ENCODE data around the gene PGLYRP3.

DNA sequence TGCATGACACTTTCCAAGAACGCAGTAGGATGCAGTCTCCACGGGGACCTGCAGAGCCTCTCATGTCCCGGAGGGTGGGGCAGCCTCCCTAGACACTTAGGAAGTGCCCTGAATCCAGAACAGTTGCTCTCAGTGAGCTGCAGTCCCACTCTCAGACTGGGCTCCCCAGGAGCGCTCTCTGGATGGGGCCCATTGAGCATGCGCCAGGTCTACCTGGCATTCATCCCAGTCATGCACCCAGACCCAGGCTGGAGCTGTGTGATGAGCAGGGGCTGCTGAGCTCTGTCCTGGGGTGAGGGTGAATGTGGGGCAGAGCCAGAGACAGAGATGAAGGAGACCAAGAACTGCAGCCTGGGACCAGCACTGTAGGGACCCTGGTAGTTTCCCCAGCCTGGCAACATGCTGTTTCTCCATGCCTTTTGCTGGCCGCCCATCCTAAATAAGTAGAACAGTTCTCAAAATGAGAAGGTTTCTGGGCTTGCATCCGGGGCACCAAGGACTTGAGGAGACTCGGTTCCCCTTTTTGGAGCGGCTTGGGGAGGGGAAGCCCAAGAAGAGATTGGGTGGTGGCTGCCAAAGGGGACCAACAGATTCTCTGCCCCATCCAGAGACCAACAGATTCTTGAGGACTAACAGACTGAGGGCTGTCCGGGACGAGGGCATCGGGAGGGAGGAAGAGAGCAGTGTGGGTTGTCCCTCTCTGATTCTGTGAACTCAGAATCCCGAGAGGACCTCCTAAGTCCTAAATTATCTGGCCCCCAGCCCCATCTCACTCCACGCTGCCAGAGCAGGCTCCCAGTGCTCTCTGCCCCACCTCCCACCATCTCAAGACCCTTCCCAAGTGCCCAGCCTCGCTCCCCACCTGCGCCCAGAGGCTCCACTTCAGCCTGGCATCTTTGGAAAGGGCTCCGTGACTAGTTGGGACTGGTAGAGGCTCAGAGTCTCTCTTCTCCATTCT is 36.9 kb upstream of the PGLYRP3 start:
- TF ChIP-seq HOXD1 (CRISPR knock-in tag; IDR thresholded peaks at IDR 0.05) (no peak), ATRX (CRISPR knock-in tag; IDR thresholded peaks at IDR 0.05; ENCODE audit: borderline replicate concordance) (no peak), ZNF138 (CRISPR knock-in tag; IDR thresholded peaks at IDR 0.05; ENCODE audit: low read depth) (no peak), RFX5 (IDR thresholded peaks at IDR 0.05; ENCODE audit: low read depth, low read length) (no peak), JUN (CRISPR knock-in tag; IDR thresholded peaks at IDR 0.05) (no peak), NR0B2 (CRISPR knock-in tag; IDR thresholded peaks at IDR 0.05) (no peak), SMARCC2 (IDR thresholded peaks at IDR 0.05) (no peak), PPARG (CRISPR knock-in tag; conservative IDR thresholded peaks at IDR 0.05) (no peak), TAF1 (CRISPR knock-in tag; IDR thresholded peaks at IDR 0.05) (no peak), ZNF589 (CRISPR knock-in tag; conservative IDR thresholded peaks at IDR 0.05) (no peak), ZNF563 (CRISPR knock-in tag; IDR thresholded peaks at IDR 0.05) (no peak)
- TF ChIP-seq, protein P1, sequence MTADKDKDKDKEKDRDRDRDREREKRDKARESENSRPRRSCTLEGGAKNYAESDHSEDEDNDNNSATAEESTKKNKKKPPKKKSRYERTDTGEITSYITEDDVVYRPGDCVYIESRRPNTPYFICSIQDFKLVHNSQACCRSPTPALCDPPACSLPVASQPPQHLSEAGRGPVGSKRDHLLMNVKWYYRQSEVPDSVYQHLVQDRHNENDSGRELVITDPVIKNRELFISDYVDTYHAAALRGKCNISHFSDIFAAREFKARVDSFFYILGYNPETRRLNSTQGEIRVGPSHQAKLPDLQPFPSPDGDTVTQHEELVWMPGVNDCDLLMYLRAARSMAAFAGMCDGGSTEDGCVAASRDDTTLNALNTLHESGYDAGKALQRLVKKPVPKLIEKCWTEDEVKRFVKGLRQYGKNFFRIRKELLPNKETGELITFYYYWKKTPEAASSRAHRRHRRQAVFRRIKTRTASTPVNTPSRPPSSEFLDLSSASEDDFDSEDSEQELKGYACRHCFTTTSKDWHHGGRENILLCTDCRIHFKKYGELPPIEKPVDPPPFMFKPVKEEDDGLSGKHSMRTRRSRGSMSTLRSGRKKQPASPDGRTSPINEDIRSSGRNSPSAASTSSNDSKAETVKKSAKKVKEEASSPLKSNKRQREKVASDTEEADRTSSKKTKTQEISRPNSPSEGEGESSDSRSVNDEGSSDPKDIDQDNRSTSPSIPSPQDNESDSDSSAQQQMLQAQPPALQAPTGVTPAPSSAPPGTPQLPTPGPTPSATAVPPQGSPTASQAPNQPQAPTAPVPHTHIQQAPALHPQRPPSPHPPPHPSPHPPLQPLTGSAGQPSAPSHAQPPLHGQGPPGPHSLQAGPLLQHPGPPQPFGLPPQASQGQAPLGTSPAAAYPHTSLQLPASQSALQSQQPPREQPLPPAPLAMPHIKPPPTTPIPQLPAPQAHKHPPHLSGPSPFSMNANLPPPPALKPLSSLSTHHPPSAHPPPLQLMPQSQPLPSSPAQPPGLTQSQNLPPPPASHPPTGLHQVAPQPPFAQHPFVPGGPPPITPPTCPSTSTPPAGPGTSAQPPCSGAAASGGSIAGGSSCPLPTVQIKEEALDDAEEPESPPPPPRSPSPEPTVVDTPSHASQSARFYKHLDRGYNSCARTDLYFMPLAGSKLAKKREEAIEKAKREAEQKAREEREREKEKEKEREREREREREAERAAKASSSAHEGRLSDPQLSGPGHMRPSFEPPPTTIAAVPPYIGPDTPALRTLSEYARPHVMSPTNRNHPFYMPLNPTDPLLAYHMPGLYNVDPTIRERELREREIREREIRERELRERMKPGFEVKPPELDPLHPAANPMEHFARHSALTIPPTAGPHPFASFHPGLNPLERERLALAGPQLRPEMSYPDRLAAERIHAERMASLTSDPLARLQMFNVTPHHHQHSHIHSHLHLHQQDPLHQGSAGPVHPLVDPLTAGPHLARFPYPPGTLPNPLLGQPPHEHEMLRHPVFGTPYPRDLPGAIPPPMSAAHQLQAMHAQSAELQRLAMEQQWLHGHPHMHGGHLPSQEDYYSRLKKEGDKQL (CRISPR knock-in tag; IDR thresholded peaks at IDR 0.05; ENCODE audit: low read depth), result no peak
- TF ChIP-seq, protein P2, sequence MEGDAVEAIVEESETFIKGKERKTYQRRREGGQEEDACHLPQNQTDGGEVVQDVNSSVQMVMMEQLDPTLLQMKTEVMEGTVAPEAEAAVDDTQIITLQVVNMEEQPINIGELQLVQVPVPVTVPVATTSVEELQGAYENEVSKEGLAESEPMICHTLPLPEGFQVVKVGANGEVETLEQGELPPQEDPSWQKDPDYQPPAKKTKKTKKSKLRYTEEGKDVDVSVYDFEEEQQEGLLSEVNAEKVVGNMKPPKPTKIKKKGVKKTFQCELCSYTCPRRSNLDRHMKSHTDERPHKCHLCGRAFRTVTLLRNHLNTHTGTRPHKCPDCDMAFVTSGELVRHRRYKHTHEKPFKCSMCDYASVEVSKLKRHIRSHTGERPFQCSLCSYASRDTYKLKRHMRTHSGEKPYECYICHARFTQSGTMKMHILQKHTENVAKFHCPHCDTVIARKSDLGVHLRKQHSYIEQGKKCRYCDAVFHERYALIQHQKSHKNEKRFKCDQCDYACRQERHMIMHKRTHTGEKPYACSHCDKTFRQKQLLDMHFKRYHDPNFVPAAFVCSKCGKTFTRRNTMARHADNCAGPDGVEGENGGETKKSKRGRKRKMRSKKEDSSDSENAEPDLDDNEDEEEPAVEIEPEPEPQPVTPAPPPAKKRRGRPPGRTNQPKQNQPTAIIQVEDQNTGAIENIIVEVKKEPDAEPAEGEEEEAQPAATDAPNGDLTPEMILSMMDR (CRISPR knock-in tag; IDR thresholded peaks at IDR 0.05), result no peak
- TF ChIP-seq, protein P3, sequence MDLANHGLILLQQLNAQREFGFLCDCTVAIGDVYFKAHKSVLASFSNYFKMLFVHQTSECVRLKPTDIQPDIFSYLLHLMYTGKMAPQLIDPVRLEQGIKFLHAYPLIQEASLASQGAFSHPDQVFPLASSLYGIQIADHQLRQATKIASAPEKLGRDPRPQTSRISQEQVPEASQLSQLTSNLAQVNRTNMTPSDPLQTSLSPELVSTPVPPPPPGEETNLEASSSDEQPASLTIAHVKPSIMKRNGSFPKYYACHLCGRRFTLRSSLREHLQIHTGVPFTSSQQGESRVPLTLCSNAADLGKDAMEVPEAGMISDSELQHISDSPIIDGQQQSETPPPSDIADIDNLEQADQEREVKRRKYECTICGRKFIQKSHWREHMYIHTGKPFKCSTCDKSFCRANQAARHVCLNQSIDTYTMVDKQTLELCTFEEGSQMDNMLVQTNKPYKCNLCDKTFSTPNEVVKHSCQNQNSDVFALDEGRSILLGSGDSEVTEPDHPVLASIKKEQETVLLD (CRISPR knock-in tag; IDR thresholded peaks at IDR 0.05; ENCODE audit: low read depth), result no peak
